ENCODE data around the gene KLF13. TPM values are rescaled to one million over a fixed set of nuclear protein-coding genes. Genes with fewer than 3 reads are reported as not detected.

Gene KLF13
- total and polyA plus RNA-seq, 8 donors, result 12.3 to 57.1 (median 32.6) TPM

DNA sequence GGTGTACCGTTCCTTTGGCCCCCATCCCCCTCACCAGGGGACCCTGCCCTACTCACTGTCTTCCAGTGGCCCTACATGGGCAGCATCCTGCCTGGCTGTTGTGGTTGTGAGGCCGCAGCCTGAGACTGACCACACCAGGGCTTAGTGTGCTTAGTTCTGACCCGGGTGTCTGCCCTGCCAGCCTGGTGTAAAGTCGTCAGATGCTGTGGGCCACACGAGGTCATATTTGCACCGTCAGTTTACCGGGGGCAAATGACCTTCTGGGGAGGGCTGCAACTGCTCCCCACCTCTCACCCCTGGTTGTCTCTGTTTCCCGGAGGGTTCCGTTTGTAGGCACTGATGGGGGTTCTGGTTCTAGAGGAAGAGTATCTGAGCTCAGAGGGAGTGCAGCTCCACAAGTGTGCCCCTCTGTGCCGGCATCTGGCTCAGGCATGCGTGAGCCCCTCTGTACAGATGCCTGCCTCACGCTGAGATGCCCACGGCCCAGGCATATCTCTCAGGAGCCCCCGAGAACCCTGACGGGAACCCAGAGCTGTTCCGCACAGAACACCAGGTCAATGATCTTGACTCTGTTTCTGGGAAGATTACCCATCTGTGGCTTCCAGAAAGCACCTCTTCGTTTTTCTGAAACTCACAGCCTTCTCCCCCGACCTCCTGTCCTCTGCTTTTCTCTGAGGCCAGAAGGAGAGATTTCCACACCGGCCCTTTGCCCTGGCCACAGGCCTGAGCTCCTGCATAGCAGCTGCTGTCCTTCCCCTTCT is 19.2 kb downstream of the KLF13 start:
- no peak overlapping the region for H3K4me3 ChIP-seq
- no peak for FAIRE-seq

GRCh38 chr15:31346367-31347066 is 19.9 kb downstream of the KLF13 start:
- WGBS, 2 donors, result 79 to 83% methylated on average over 14 of the region's 14 CpGs
- TF ChIP-seq CTCF (IDR thresholded peaks at IDR 0.05), result no peak
- Histone ChIP-seq H3K27ac (no peak overlapping the region), H3K4me1 (peaks cover 18 to 31% (median 22%) of the 10 kb centered on the region in 3 donors), H3K4me3 (no peak overlapping the region), H3K27me3 (no peaks in the 10 kb centered on the region), H3K9me3 (no peaks in the 10 kb centered on the region), H3K36me3 (no peaks in the 10 kb centered on the region)
- FAIRE-seq, result no peak
- intact Hi-C loops (cut with DNase I), result no loop called here
- ATAC-seq, result no peak
- DNase-seq, result peak in 2 of 6 donors; percentile 35 to 54

More for the DNA sequence above, 19.2 kb downstream of the KLF13 start:
- no peaks in the 10 kb centered on the region for H3K9me3 ChIP-seq
- peak in 1 of 6 donors; percentile 32 for DNase-seq
- no peak for ATAC-seq
- H3K27me3 ChIP-seq, result no peaks in the 10 kb centered on the region
- no peaks in the 10 kb centered on the region for H3K36me3 ChIP-seq
- H3K27ac ChIP-seq, result no peak overlapping the region
- intact Hi-C loops (cut with DNase I), result no loop called here
- 67 to 72% methylated on average over 19 of the region's 19 CpGs for WGBS, 2 donors
- H3K4me1 ChIP-seq, result peaks cover 18 to 24% (median 18%) of the 10 kb centered on the region in 3 donors
- TF ChIP-seq CTCF (IDR thresholded peaks at IDR 0.05), result no peak

- Histone ChIP-seq H3K4me1 (peaks cover 22 to 38% (median 30%) of the 10 kb centered on the region in 3 donors), H3K4me3 (no peak overlapping the region)
- WGBS, 2 donors, result 85 to 87% methylated on average over 14 of the region's 14 CpGs
Observed at GRCh38 chr15:31347067-31347975, 20.7 kb downstream of the KLF13 start.

More at GRCh38 chr15:31347067-31347975, 20.7 kb downstream of the KLF13 start:
- Histone ChIP-seq H3K27ac (no peak overlapping the region), H3K36me3 (no peaks in the 10 kb centered on the region), H3K27me3 (no peaks in the 10 kb centered on the region), H3K9me3 (no peaks in the 10 kb centered on the region)
- ATAC-seq (no peak), DNase-seq (peak in 2 of 6 donors; percentile 45 to 68), FAIRE-seq (no peak)
- TF ChIP-seq CTCF (IDR thresholded peaks at IDR 0.05), result no peak
- intact Hi-C loops (cut with DNase I), result no loop called here

All from pancreas (tissue), 10 donors.